Measurements from ENCODE around the gene SLC27A5. TPM values are rescaled to one million over a fixed set of nuclear protein-coding genes. Genes with fewer than 3 reads are reported as not detected.

SLC27A5 gene
- total RNA-seq, 4 donors from 2014 or later = 2.0 to 9.1 (median 4.6) TPM

GRCh38 chr19:58499021-58499927 lies 12.5 kb downstream of the SLC27A5 start:
- no peaks in the 10 kb centered on the region for H3K36me3 ChIP-seq
- no peaks in the 10 kb centered on the region for H3K9me3 ChIP-seq
- H3K27ac ChIP-seq = peak overlapping the region; percentile 77 to 87 (median 86)
- H3K27me3 ChIP-seq = no peaks in the 10 kb centered on the region
- DNase-seq (peak; percentile 99 to 100), ATAC-seq (peak; percentile 99)
- H3K4me1 ChIP-seq = peaks cover 12 to 18% of the 10 kb centered on the region in 2 donors
- TF ChIP-seq POLR2A (IDR thresholded peaks at IDR 0.05) = peak; percentile 13 to 30
- TF ChIP-seq, protein P1, sequence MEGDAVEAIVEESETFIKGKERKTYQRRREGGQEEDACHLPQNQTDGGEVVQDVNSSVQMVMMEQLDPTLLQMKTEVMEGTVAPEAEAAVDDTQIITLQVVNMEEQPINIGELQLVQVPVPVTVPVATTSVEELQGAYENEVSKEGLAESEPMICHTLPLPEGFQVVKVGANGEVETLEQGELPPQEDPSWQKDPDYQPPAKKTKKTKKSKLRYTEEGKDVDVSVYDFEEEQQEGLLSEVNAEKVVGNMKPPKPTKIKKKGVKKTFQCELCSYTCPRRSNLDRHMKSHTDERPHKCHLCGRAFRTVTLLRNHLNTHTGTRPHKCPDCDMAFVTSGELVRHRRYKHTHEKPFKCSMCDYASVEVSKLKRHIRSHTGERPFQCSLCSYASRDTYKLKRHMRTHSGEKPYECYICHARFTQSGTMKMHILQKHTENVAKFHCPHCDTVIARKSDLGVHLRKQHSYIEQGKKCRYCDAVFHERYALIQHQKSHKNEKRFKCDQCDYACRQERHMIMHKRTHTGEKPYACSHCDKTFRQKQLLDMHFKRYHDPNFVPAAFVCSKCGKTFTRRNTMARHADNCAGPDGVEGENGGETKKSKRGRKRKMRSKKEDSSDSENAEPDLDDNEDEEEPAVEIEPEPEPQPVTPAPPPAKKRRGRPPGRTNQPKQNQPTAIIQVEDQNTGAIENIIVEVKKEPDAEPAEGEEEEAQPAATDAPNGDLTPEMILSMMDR (IDR thresholded peaks at IDR 0.05 in 4 of 5, conservative IDR thresholded peaks at IDR 0.05 in 1 of 5) = peak in 4 of 5 experiments; percentile 26 to 52 (median 30)
- intact Hi-C loops (cut with DNase I; ENCODE audit: low total_unique reads) (loop anchor here (1.0 kb wide), 4 partner anchors 20 to 76 kb away; partner anchors contain the start of genes TRIM28, ZBTB45 and ZNF446), in situ Hi-C loops (cut with MboI; ENCODE audit: low sequenced_read_pairs in 4 of 4) (no loop called here)
- H3K4me3 ChIP-seq = peak overlapping the region; percentile 65 to 78 (median 72)

- ATAC-seq (no peak), DNase-seq (no peak)
- Histone ChIP-seq H3K9me3 (no peaks in the 10 kb centered on the region), H3K4me1 (peaks cover 12 to 18% of the 10 kb centered on the region in 2 donors), H3K36me3 (no peaks in the 10 kb centered on the region), H3K27me3 (no peaks in the 10 kb centered on the region), H3K4me3 (peak overlapping the region; percentile 65 to 78 (median 72)), H3K27ac (peak overlapping the region; percentile 77 to 87 (median 86))
- intact Hi-C loops (cut with DNase I; ENCODE audit: low total_unique reads) = loop anchor here (1.0 kb wide), 4 partner anchors 21 to 77 kb away; partner anchors contain the start of genes TRIM28, ZBTB45 and ZNF446
- TF ChIP-seq, protein P1 (IDR thresholded peaks at IDR 0.05 in 4 of 5, conservative IDR thresholded peaks at IDR 0.05 in 1 of 5) = no peak
- no peak for TF ChIP-seq POLR2A (IDR thresholded peaks at IDR 0.05)
- in situ Hi-C loops (cut with MboI; ENCODE audit: low sequenced_read_pairs in 4 of 4) = no loop called here
Measured at GRCh38 chr19:58498316-58499020, 13.3 kb downstream of the SLC27A5 start.

DNA sequence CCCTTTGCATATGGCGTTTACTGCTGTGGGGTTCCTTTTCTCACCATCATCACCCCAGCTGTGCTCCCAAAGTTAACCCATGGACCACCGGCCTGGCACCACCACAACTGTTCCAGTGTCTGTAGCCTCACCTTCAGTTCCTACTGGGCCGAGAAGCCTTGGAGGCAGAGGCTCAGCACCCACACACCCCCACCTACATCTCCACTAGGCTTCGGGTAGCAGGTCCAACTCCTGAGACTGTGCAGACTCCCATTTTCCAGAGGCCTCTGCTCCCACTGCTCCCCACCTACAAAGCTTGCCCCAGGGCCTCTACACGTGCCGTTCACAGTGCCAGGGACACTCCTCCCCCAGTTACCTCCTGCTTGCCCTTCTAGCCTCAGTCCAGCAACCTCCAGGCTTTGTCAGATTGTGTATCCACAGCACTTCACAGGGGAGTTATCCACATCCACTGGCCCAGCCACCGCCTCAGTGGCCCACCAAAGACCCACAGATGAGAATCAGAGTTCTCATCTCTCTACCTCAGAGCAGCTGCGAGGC lies 14.1 kb downstream of the SLC27A5 start:
- intact Hi-C loops (cut with DNase I; ENCODE audit: low total_unique reads) (no loop called here), in situ Hi-C loops (cut with MboI; ENCODE audit: low sequenced_read_pairs in 4 of 4) (no loop called here)
- H3K9me3 ChIP-seq = no peaks in the 10 kb centered on the region
- DNase-seq = no peak
- no peak for ATAC-seq
- H3K36me3 ChIP-seq = no peaks in the 10 kb centered on the region
- H3K27me3 ChIP-seq = no peaks in the 10 kb centered on the region
- H3K4me3 ChIP-seq = no peak overlapping the region
- TF ChIP-seq POLR2A (IDR thresholded peaks at IDR 0.05) = no peak
- TF ChIP-seq, protein P1 (IDR thresholded peaks at IDR 0.05 in 4 of 5, conservative IDR thresholded peaks at IDR 0.05 in 1 of 5) = no peak
- H3K4me1 ChIP-seq = peaks cover 12 to 18% of the 10 kb centered on the region in 2 donors
- no peak overlapping the region for H3K27ac ChIP-seq

DNA sequence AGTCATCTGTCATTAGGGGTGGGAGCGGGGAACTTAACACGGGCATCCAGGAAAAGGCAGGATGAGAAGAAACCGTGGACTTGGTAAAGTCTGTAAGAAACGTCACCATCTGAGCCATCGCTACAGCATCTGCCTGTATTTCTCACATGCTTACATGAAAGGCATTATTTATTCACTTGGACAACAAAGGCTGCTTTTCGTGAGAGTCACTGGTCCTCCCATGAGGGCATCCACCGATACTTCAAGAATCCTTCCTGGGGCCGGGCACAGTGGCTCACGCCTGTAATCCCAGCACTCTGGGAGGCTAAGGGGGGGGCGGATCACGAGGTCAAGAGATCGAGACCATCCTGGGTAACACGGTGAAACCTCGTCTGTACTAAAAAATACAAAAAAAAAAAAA lies 19.5 kb downstream of the SLC27A5 start:
- intact Hi-C loops (cut with DNase I; ENCODE audit: low total_unique reads) = no loop called here
- in situ Hi-C loops (cut with MboI; ENCODE audit: low sequenced_read_pairs in 4 of 4) = no loop called here
- Histone ChIP-seq H3K9me3 (no peaks in the 10 kb centered on the region), H3K27ac (no peak overlapping the region), H3K27me3 (no peaks in the 10 kb centered on the region), H3K4me1 (no peaks in the 10 kb centered on the region), H3K4me3 (no peak overlapping the region), H3K36me3 (no peaks in the 10 kb centered on the region)
- TF ChIP-seq POLR2A (IDR thresholded peaks at IDR 0.05) = no peak
- TF ChIP-seq, protein P1 (IDR thresholded peaks at IDR 0.05 in 4 of 5, conservative IDR thresholded peaks at IDR 0.05 in 1 of 5) = no peak
- ATAC-seq (no peak), DNase-seq (no peak)

Data from gastrocnemius medialis (tissue), 4 donors.